HepG2 (cell line): ENCODE data around the gene SLC34A3. TPM values are rescaled to one million over a fixed set of nuclear protein-coding genes. Genes with fewer than 3 reads are reported as not detected.
A peak's percentile ranks its signal among the peaks of the same experiment; 100 is the strongest.

Experiments
- ARHGAP35 ChIP-seq: sonication (generic); formaldehyde crosslinking; IDR thresholded peaks from 2 replicates; pipeline ENCODE4 v1.9.0; 2022; ENCODE audit warnings: mild to moderate bottlenecking, inconsistent platforms, moderate library complexity, missing genetic modification reagents, borderline replicate concordance
- FOXC1 ChIP-seq: sonication (generic); formaldehyde crosslinking; IDR thresholded peaks from 2 replicates; pipeline ENCODE4 v1.8.0; 2022; ENCODE audit warnings: mild to moderate bottlenecking, missing genetic modification reagents, borderline replicate concordance
- GATAD1 ChIP-seq: IDR thresholded peaks from 2 replicates; pipeline ENCODE4 v1.6.1; 2016; ENCODE audit warnings: missing genetic modification reagents, missing compliant biosample characterization
- HNRNPK ChIP-seq: fragments of 200-400 bp; formaldehyde crosslinking; IDR thresholded peaks from 2 replicates; pipeline ENCODE4 v1.6.1; 2018; ENCODE audit warnings: low read length, low read depth, moderate library complexity, mild to moderate bottlenecking; ENCODE audit not compliant: poor library complexity, severe bottlenecking
- KDM3A ChIP-seq: IDR thresholded peaks from 2 replicates; pipeline ENCODE4 v1.6.1; 2018; ENCODE audit warnings: low read depth, missing compliant biosample characterization
- KLF12 ChIP-seq: sonication (generic); formaldehyde crosslinking; IDR thresholded peaks from 2 replicates; pipeline ENCODE4 v1.4.0; 2020; ENCODE audit warnings: missing genetic modification reagents, borderline replicate concordance
- RBAK ChIP-seq: sonication (generic); formaldehyde crosslinking; IDR thresholded peaks from 2 replicates; pipeline ENCODE4 v1.5.1; 2020; ENCODE audit warnings: mild to moderate bottlenecking, missing genetic modification reagents
- SRY ChIP-seq: sonication (generic); formaldehyde crosslinking; IDR thresholded peaks from 2 replicates; pipeline ENCODE4 v1.8.0; 2022; ENCODE audit warnings: mild to moderate bottlenecking, missing genetic modification reagents
- USF2 ChIP-seq, 2 experiments: sonication (generic) in 1 of 2; formaldehyde crosslinking in 1 of 2; IDR thresholded peaks; 2 replicates each; pipeline versions ENCODE4 v1.5.1 to v1.6.1; 2011 to 2020; ENCODE audit warnings: borderline replicate concordance in 1 of 2, low read depth in 1 of 2, low read length in 1 of 2, mild to moderate bottlenecking in 1 of 2, missing genetic modification reagents in 1 of 2, moderate library complexity in 1 of 2
- ZFP1 ChIP-seq: IDR thresholded peaks from 2 replicates; pipeline ENCODE4 v1.6.1; 2016
- ZNF143 ChIP-seq: sonication (generic); formaldehyde crosslinking; IDR thresholded peaks from 2 replicates; pipeline ENCODE4 v1.4.0; 2020; ENCODE audit warnings: missing genetic modification reagents
- ZNF205 ChIP-seq: IDR thresholded peaks from 2 replicates; pipeline ENCODE4 v1.6.1; 2018; ENCODE audit warnings: missing biosample characterization, missing genetic modification reagents
- ZNF24 ChIP-seq: fragments of 450-650 bp; IDR thresholded peaks from 2 replicates; pipeline ENCODE4 v1.6.1; 2017; ENCODE audit warnings: antibody characterized with exemption, mild to moderate bottlenecking
- ZNF674 ChIP-seq: sonication (generic); formaldehyde crosslinking; IDR thresholded peaks from 2 replicates; pipeline ENCODE4 v1.5.0; 2020; ENCODE audit warnings: low read depth, mild to moderate bottlenecking, missing genetic modification reagents
- ZNF709 ChIP-seq: sonication (generic); formaldehyde crosslinking; IDR thresholded peaks from 2 replicates; pipeline ENCODE4 v1.5.0; 2020; ENCODE audit warnings: mild to moderate bottlenecking, missing genetic modification reagents
- ZNF766 ChIP-seq: sonication (generic); formaldehyde crosslinking; IDR thresholded peaks from 2 replicates; pipeline ENCODE4 v1.5.0; 2020; ENCODE audit warnings: missing genetic modification reagents, borderline replicate concordance
- ZNF841 ChIP-seq: sonication (generic); formaldehyde crosslinking; IDR thresholded peaks from 2 replicates; pipeline ENCODE4 v1.8.1; 2023; ENCODE audit warnings: missing genetic modification reagents, borderline replicate concordance
- ZSCAN20 ChIP-seq: sonication (generic); formaldehyde crosslinking; IDR thresholded peaks from 2 replicates; pipeline ENCODE4 v1.4.0; 2020; ENCODE audit warnings: missing genetic modification reagents, mild to moderate bottlenecking, borderline replicate concordance
- polyA plus RNA-seq, 8 experiments: library from polyadenylated mRNA; depleted of rRNA in 3 of 8; stranded (reverse) in 7 of 8; unstranded in 1 of 8; fragments of >200 nt; fragmentation: Illumina TruSeq in 4 of 8; extraction: Trizol in 4 of 8; gene quantifications; 2 replicates each; pipeline versions ENCODE4 v1.2.1 to v1.2.3, GENCODE V29; 2011 to 2016; ENCODE audit warnings: low read depth in 4 of 8, missing spikeins in 1 of 8, mixed read lengths in 1 of 8; ENCODE audit not compliant: insufficient read depth in 1 of 8
- total RNA-seq, 5 experiments: library from RNA; depleted of rRNA; stranded (reverse); fragments of >200 nt; fragmentation: Illumina TruSeq; extraction: Trizol; gene quantifications; 2 replicates each; pipeline ENCODE4 v1.2.3, GENCODE V29; 2016; ENCODE audit warnings: low read depth in 1 of 5
- TF ChIP-seq, protein P1 (sequence below): sonication (generic); formaldehyde crosslinking; IDR thresholded peaks from 2 replicates; pipeline ENCODE4 v1.5.1; 2020; ENCODE audit warnings: mild to moderate bottlenecking, missing genetic modification reagents
- TF ChIP-seq, protein P2 (sequence below): sonication (generic); formaldehyde crosslinking; conservative IDR thresholded peaks from 2 replicates; pipeline ENCODE4 v1.4.0; 2020; ENCODE audit warnings: missing genetic modification reagents
- TF ChIP-seq, protein P3 (sequence below): sonication (generic); formaldehyde crosslinking; IDR thresholded peaks from 2 replicates; pipeline ENCODE4 v1.5.0; 2020; ENCODE audit warnings: missing genetic modification reagents

Gene SLC34A3
- total and polyA plus RNA-seq, 2 of the 13 experiments (the other 11 are each of a cell fraction or from before 2014, with no cell fraction given), result 0.07 to 1.0 TPM

DNA sequence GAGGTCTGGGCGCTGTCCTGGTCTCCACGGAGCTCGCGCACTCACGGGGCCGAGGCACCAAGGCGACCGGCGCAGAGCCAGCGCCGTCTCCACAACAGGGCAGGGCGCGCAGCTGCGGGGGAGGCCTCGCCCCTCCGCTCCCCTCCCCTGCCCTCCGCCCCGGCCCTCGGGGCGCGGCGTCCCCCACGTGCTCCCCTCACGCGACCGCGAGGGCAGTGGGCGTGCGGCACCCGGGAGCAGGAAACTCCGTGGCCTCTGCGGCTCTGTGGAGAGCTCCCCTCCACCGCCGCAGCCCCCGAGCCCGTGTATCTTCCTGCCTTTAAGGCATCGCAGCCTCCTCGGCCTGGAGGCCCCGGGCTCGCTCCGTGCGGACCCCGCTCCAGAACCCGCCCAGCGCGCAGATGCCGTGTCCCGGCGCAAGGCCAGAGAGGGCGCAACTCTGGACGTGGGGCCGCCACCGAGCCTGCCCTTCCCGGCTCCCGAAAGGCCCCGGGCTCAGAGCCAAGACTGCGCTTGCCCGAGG lies 9.7 kb downstream of the SLC34A3 start (continued):
- TF ChIP-seq RBAK (no peak), ZFP1 (CRISPR knock-in tag) (no peak), ARHGAP35 (CRISPR knock-in tag) (peak; percentile 97), HNRNPK (peak; percentile 41), ZSCAN20 (CRISPR knock-in tag) (peak; percentile 88; the same call in 1 of the 2 replicates), ZNF205 (peak; percentile 64), USF2 (IDR thresholded peaks at IDR 0.05; ENCODE audit: low read depth, low read length) (no peak), USF2 (CRISPR knock-in tag; IDR thresholded peaks at IDR 0.05; ENCODE audit: borderline replicate concordance) (no peak), ZNF766 (CRISPR knock-in tag) (peak; percentile 64; the same call in 1 of the 2 replicates), ZNF143 (CRISPR knock-in tag) (peak; percentile 71), KDM3A (CRISPR knock-in tag) (0 out of 2 replicates have a peak, but pooled peaks have one; percentile 37), FOXC1 (CRISPR knock-in tag) (peak; percentile 80), KLF12 (peak; percentile 76; the same call in 1 of the 2 replicates), GATAD1 (CRISPR knock-in tag) (no peak; the same call in 1 of the 2 replicates), ZNF674 (CRISPR knock-in tag) (no peak), SRY (CRISPR knock-in tag) (peak; percentile 85; the same call in 1 of the 2 replicates), ZNF709 (CRISPR knock-in tag) (peak; percentile 95), ZNF24 (no peak), ZNF841 (CRISPR knock-in tag) (no peak; the same call in 1 of the 2 replicates)
- TF ChIP-seq, protein P1, sequence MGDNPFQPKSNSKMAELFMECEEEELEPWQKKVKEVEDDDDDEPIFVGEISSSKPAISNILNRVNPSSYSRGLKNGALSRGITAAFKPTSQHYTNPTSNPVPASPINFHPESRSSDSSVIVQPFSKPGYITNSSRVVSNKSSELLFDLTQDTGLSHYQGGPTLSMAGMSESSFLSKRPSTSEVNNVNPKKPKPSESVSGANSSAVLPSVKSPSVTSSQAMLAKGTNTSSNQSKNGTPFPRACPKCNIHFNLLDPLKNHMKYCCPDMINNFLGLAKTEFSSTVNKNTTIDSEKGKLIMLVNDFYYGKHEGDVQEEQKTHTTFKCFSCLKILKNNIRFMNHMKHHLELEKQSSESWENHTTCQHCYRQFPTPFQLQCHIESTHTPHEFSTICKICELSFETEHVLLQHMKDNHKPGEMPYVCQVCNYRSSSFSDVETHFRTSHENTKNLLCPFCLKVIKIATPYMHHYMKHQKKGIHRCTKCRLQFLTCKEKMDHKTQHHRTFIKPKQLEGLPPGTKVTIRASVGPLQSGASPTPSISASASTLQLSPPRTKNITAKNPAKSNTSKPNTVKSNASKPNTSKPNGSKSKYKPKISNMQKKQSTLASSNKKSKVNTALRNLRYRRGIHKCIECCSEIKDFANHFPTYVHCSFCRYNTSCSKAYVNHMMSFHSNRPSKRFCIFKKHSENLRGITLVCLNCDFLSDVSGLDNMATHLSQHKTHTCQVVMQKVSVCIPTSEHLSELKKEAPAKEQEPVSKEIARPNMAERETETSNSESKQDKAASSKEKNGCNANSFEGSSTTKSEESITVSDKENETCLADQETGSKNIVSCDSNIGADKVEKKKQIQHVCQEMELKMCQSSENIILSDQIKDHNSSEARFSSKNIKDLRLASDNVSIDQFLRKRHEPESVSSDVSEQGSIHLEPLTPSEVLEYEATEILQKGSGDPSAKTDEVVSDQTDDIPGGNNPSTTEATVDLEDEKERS (CRISPR knock-in tag), result peak; percentile 54; the same call in 1 of the 2 replicates
- TF ChIP-seq, protein P2, sequence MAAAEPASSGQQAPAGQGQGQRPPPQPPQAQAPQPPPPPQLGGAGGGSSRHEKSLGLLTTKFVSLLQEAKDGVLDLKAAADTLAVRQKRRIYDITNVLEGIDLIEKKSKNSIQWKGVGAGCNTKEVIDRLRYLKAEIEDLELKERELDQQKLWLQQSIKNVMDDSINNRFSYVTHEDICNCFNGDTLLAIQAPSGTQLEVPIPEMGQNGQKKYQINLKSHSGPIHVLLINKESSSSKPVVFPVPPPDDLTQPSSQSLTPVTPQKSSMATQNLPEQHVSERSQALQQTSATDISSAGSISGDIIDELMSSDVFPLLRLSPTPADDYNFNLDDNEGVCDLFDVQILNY (CRISPR knock-in tag), result 0 out of 2 replicates have a peak, but pooled peaks have one; percentile 14
- TF ChIP-seq, protein P3, sequence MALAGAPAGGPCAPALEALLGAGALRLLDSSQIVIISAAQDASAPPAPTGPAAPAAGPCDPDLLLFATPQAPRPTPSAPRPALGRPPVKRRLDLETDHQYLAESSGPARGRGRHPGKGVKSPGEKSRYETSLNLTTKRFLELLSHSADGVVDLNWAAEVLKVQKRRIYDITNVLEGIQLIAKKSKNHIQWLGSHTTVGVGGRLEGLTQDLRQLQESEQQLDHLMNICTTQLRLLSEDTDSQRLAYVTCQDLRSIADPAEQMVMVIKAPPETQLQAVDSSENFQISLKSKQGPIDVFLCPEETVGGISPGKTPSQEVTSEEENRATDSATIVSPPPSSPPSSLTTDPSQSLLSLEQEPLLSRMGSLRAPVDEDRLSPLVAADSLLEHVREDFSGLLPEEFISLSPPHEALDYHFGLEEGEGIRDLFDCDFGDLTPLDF (CRISPR knock-in tag), result no peak
